ENCODE measurements around the gene NCF1.
"Not testable (repeated sequence)": the region's sequence is repeated elsewhere in the genome, so short reads cannot be mapped to it uniquely, and the experiment has no call there.

The NCF1 gene

GRCh38 chr7:74788369-74789150 is 14.7 kb downstream of the NCF1 start:
- DNase-seq (ENCODE audit: low spot score) = peak; percentile 94

GRCh38 chr7:74789200-74789736 is 15.5 kb downstream of the NCF1 start:
- DNase-seq (ENCODE audit: low spot score) = not testable (repeated sequence)

- not testable (repeated sequence) for DNase-seq (ENCODE audit: low spot score)
Measured at GRCh38 chr7:74797848-74798622, 24.2 kb downstream of the NCF1 start.

GRCh38 chr7:74798644-74799043 is 24.8 kb downstream of the NCF1 start:
- DNase-seq (ENCODE audit: low spot score) = not testable (repeated sequence)

- not testable (repeated sequence) for DNase-seq (ENCODE audit: low spot score)
Measured at GRCh38 chr7:74815882-74816281, 42.1 kb downstream of the NCF1 start.

GRCh38 chr7:74820146-74820805 is 46.5 kb downstream of the NCF1 start:
- DNase-seq (ENCODE audit: low spot score) = not testable (repeated sequence)

- not testable (repeated sequence) for DNase-seq (ENCODE audit: low spot score)
Measured at GRCh38 chr7:74821259-74821658, 47.4 kb downstream of the NCF1 start.

- DNase-seq (ENCODE audit: low spot score) = not testable (repeated sequence)
Measured at GRCh38 chr7:74829959-74830358, 56.1 kb downstream of the NCF1 start.

- not testable (repeated sequence) for DNase-seq (ENCODE audit: low spot score)
Measured at GRCh38 chr7:74830411-74830810, 56.6 kb downstream of the NCF1 start.
